GM18868 (cell line): ENCODE measurements around the gene CUX1.
"Not testable (repeated sequence)": the region's sequence is repeated elsewhere in the genome, so short reads cannot be mapped to it uniquely, and the experiment has no call there.

Source experiments
- ATAC-seq: cut with Tn5 transposase; IDR thresholded peaks from one replicate; pipeline ENCODE4 v1.9.1; 2021; ENCODE audit warnings: mild to moderate bottlenecking, moderate library complexity; ENCODE audit not compliant: unreplicated experiment

Gene CUX1

GRCh38 chr7:102318482-102318971 is 501.1 kb downstream of the CUX1 start:
- no peak for ATAC-seq

- no peak for ATAC-seq
Measured at GRCh38 chr7:102319671-102320070, 502.2 kb downstream of the CUX1 start.

- no peak for ATAC-seq
Measured at GRCh38 chr7:102320181-102320580, 502.8 kb downstream of the CUX1 start.

- no peak for ATAC-seq
Measured at GRCh38 chr7:102320601-102321350, 503.4 kb downstream of the CUX1 start.

- no peak for ATAC-seq
Measured at GRCh38 chr7:102321351-102322201, 504.1 kb downstream of the CUX1 start.

- ATAC-seq: no peak
Measured at GRCh38 chr7:102322202-102322715, 504.8 kb downstream of the CUX1 start.

GRCh38 chr7:102323914-102324195 is 506.4 kb downstream of the CUX1 start:
- ATAC-seq: no peak

- not testable (repeated sequence) for ATAC-seq
Measured at GRCh38 chr7:102325106-102325505, 507.7 kb downstream of the CUX1 start.

- no peak for ATAC-seq
Measured at GRCh38 chr7:102326157-102326889, 508.9 kb downstream of the CUX1 start.

- ATAC-seq: not testable (repeated sequence)
Measured at GRCh38 chr7:102327183-102327582, 509.8 kb downstream of the CUX1 start.

- ATAC-seq: not testable (repeated sequence)
Measured at GRCh38 chr7:102328863-102329262, 511.4 kb downstream of the CUX1 start.

GRCh38 chr7:102329366-102329765 is 511.9 kb downstream of the CUX1 start:
- not testable (repeated sequence) for ATAC-seq

- ATAC-seq: not testable (repeated sequence)
Measured at GRCh38 chr7:102330666-102331460, 513.4 kb downstream of the CUX1 start.
